Aorta (tissue), 5 donors: Measurements from ENCODE around the gene SYPL2. TPM values are rescaled to one million over a fixed set of nuclear protein-coding genes. Genes with fewer than 3 reads are reported as not detected.

Experiments used
- ATAC-seq: fragments of 200-7000 bp; cut with Tn5 transposase; one replicate; pipeline ENCODE4 v1.9.1; 2022; ENCODE audit warnings: moderate library complexity; ENCODE audit not compliant: low FRiP score
- DNase-seq, 2 donors: peaks; one replicate each; pipeline ENCODE4 v3.0.0-alpha.2; 2020
- H3K27ac ChIP-seq, 2 donors: one replicate each; pipeline ENCODE4 v1.5.1; 2013; ENCODE audit warnings: low read length in 2 of 2, mild to moderate bottlenecking in 2 of 2, moderate library complexity in 2 of 2, control low read depth in 1 of 2, inconsistent platforms in 1 of 2, low read depth in 1 of 2
- H3K27me3 ChIP-seq, 2 donors: one replicate each; pipeline ENCODE4 v1.6.1; 2013; ENCODE audit warnings: control low read depth in 1 of 2, low read length in 1 of 2, mild to moderate bottlenecking in 1 of 2, moderate library complexity in 1 of 2; ENCODE audit not compliant: insufficient read depth in 2 of 2, control insufficient read depth in 1 of 2
- H3K36me3 ChIP-seq, 2 donors: one replicate each; pipeline ENCODE4 v1.6.1; 2013; ENCODE audit warnings: control low read depth in 1 of 2, low read length in 1 of 2, mild to moderate bottlenecking in 1 of 2; ENCODE audit not compliant: insufficient read depth in 2 of 2, control insufficient read depth in 1 of 2
- H3K4me1 ChIP-seq, 2 donors: one replicate each; pipeline ENCODE4 v1.6.1; 2013; ENCODE audit warnings: low read length in 2 of 2, control low read depth in 1 of 2, mild to moderate bottlenecking in 1 of 2, moderate library complexity in 1 of 2; ENCODE audit not compliant: insufficient read depth in 2 of 2, control insufficient read depth in 1 of 2
- H3K4me3 ChIP-seq, 2 donors: one replicate each; pipeline ENCODE4 v1.5.1; 2013; ENCODE audit warnings: low read length in 2 of 2, control low read depth in 1 of 2, mild to moderate bottlenecking in 1 of 2
- H3K9me3 ChIP-seq: one replicate; pipeline ENCODE4 v1.6.1; 2013; ENCODE audit warnings: mild to moderate bottlenecking, low read length; ENCODE audit not compliant: control insufficient read depth
- WGBS, 2 donors: extraction: QIAGEN DNeasy Blood & Tissue Kit; methylation state at CpG; one replicate each; pipeline ENCODE4 v1.1.7; 2013; 5-methylcytosine and 5-hydroxymethylcytosine counted together
- intact Hi-C, 2 donors: fragments of 100-400 bp; cut with DNase I; formaldehyde crosslinking; loops; one replicate each; pipeline versions ENCODE4 v1.14.2 to v1.15.0; 2022
- polyA plus RNA-seq, 2 donors: library from polyadenylated mRNA; stranded (reverse); fragments of 200-250 nt; gene quantifications; one replicate each; pipeline ENCODE4 v1.2.3, GENCODE V29; 2013
- total RNA-seq, 2 donors: library from RNA; stranded (reverse); fragmentation: NEBNext Ultra II Directional; extraction: Animal tissue kit (Norgen Biotek cat#: 25700); gene quantifications; one replicate each; pipeline ENCODE4 v1.2.1, GENCODE V29; 2021
- donor health status: healthy with polysubstance abuse.
- donor health status: Bipolar disorder and iron deficiency.
- donor health status: DM: no; HTN: no; CAD: no.
- donor health status: DM: no; HTN: no; CAD: no.
- donor health status: DM: yes; HTN: yes; CAD: no.

The SYPL2 gene
- total and polyA plus RNA-seq, 4 donors, result 1.4 to 6.2 (median 4.4) TPM

- Histone ChIP-seq H3K4me3 (no peak overlapping the region), H3K27ac (no peak overlapping the region), H3K36me3 (no peaks in the 10 kb centered on the region), H3K9me3 (no peaks in the 10 kb centered on the region), H3K27me3 (no peaks in the 10 kb centered on the region), H3K4me1 (no peaks in the 10 kb centered on the region)
- ATAC-seq (no peak), DNase-seq (no peak)
- intact Hi-C loops, result no loop called here
- WGBS, 2 donors, result 74 to 75% methylated on average over 14 of the region's 14 CpGs
These were observed 60.9 kb downstream of the SYPL2 start for GRCh38 chr1:109527098-109527811.

- Histone ChIP-seq H3K36me3 (no peaks in the 10 kb centered on the region), H3K4me3 (no peak overlapping the region), H3K9me3 (no peaks in the 10 kb centered on the region), H3K27me3 (no peaks in the 10 kb centered on the region), H3K27ac (no peak overlapping the region), H3K4me1 (no peaks in the 10 kb centered on the region)
- 75 to 82% methylated on average over 9 of the region's 9 CpGs for WGBS, 2 donors
- no peak for DNase-seq
- ATAC-seq, result no peak
- intact Hi-C loops, result no loop called here
These were observed 61.7 kb downstream of the SYPL2 start for GRCh38 chr1:109527846-109528695.

GRCh38 chr1:109528712-109529111 lies 62.4 kb downstream of the SYPL2 start:
- intact Hi-C loops, result no loop called here
- no peak overlapping the region for H3K4me3 ChIP-seq
- 86% methylated on average over 3 of the region's 3 CpGs for WGBS, 2 donors
- no peak overlapping the region for H3K27ac ChIP-seq
- ATAC-seq (no peak), DNase-seq (no peak)
- no peaks in the 10 kb centered on the region for H3K4me1 ChIP-seq
- H3K27me3 ChIP-seq, result no peaks in the 10 kb centered on the region
- no peaks in the 10 kb centered on the region for H3K36me3 ChIP-seq
- H3K9me3 ChIP-seq, result no peaks in the 10 kb centered on the region

GRCh38 chr1:109529881-109530456 lies 63.6 kb downstream of the SYPL2 start:
- no peaks in the 10 kb centered on the region for H3K27me3 ChIP-seq
- WGBS, 2 donors, result 74 to 78% methylated on average over 8 of the region's 8 CpGs
- intact Hi-C loops, result loop anchor here (5.0 to 10.0 kb wide), 3 partner anchors 105 to 268 kb away; partner anchors contain the start of gene PSMA5 (in 1 of the 2)
- no peaks in the 10 kb centered on the region for H3K4me1 ChIP-seq
- H3K4me3 ChIP-seq, result no peak overlapping the region
- no peak overlapping the region for H3K27ac ChIP-seq
- DNase-seq (no peak), ATAC-seq (no peak)
- no peaks in the 10 kb centered on the region for H3K36me3 ChIP-seq
- no peaks in the 10 kb centered on the region for H3K9me3 ChIP-seq

- intact Hi-C loops, result loop anchor here (5.0 to 10.0 kb wide), 3 partner anchors 106 to 268 kb away; partner anchors contain the start of gene PSMA5 (in 1 of the 2)
- no peak overlapping the region for H3K27ac ChIP-seq
- no peak overlapping the region for H3K4me3 ChIP-seq
- H3K36me3 ChIP-seq, result no peaks in the 10 kb centered on the region
- WGBS, 2 donors, result 80 to 81% methylated on average over 13 of the region's 13 CpGs
- no peaks in the 10 kb centered on the region for H3K27me3 ChIP-seq
- H3K9me3 ChIP-seq, result no peaks in the 10 kb centered on the region
- DNase-seq (no peak), ATAC-seq (no peak)
- no peaks in the 10 kb centered on the region for H3K4me1 ChIP-seq
These were observed 64.2 kb downstream of the SYPL2 start for GRCh38 chr1:109530457-109531087.

GRCh38 chr1:109531380-109531779 lies 65.0 kb downstream of the SYPL2 start:
- no peak overlapping the region for H3K4me3 ChIP-seq
- 93 to 95% methylated on average over 4 of the region's 4 CpGs for WGBS, 2 donors
- ATAC-seq, result no peak

More at GRCh38 chr1:109531380-109531779, 65.0 kb downstream of the SYPL2 start:
- Histone ChIP-seq H3K4me1 (no peaks in the 10 kb centered on the region), H3K9me3 (no peaks in the 10 kb centered on the region), H3K36me3 (no peaks in the 10 kb centered on the region), H3K27ac (no peak overlapping the region), H3K27me3 (no peaks in the 10 kb centered on the region)
- DNase-seq, result no peak
- intact Hi-C loops, result loop anchor here (5.0 to 10.0 kb wide), 3 partner anchors 107 to 269 kb away; partner anchors contain the start of gene PSMA5 (in 1 of the 2)

Other genes starting within 250 kb of the SYPL2 start
- gene CELSR2, start 217.0 kb upstream of the SYPL2 start, total RNA-seq, result 1 to 10 TPM; 1.6 to 4.2 TPM
- 1 to 10 TPM in 1 of 2 donors, under 1 TPM in 1; 0.38 to 2.1 TPM for gene CELSR2, start 217.0 kb upstream of the SYPL2 start, polyA plus RNA-seq
- gene PSRC1, start 183.4 kb upstream of the SYPL2 start, total RNA-seq, result 1 to 10 TPM; 2.2 to 4.2 TPM
- gene PSRC1, start 183.4 kb upstream of the SYPL2 start, polyA plus RNA-seq, result 1 to 10 TPM; 1.3 to 7.8 TPM
- not detected for gene MYBPHL, start 159.5 kb upstream of the SYPL2 start, total RNA-seq
- not detected for gene MYBPHL, start 159.5 kb upstream of the SYPL2 start, polyA plus RNA-seq
- 100 to 1,000 TPM; 119 to 310 TPM for gene SORT1, start 68.6 kb upstream of the SYPL2 start, total RNA-seq
- gene SORT1, start 68.6 kb upstream of the SYPL2 start, polyA plus RNA-seq, result 10 to 100 TPM; 47.3 to 74.6 TPM
- 10 to 100 TPM; 37.4 to 49.9 TPM for gene PSMA5, start 40.1 kb upstream of the SYPL2 start, total RNA-seq
- gene PSMA5, start 40.1 kb upstream of the SYPL2 start, polyA plus RNA-seq, result 10 to 100 TPM; 39.1 to 57.1 TPM
- 1 to 10 TPM; 3.8 to 4.2 TPM for gene ATXN7L2, start 17.4 kb downstream of the SYPL2 start, total RNA-seq
- gene ATXN7L2, start 17.4 kb downstream of the SYPL2 start, polyA plus RNA-seq, result 10 to 100 TPM in 1 of 2 donors, under 1 TPM in 1; 0.63 to 12.5 TPM
- gene CYB561D1, start 27.5 kb downstream of the SYPL2 start, total RNA-seq, result 10 to 100 TPM; 10.6 TPM
- gene CYB561D1, start 27.5 kb downstream of the SYPL2 start, polyA plus RNA-seq, result 1 to 10 TPM; 5.4 to 5.7 TPM
- 1 to 10 TPM; 3.8 to 7.7 TPM for gene AMIGO1, start 43.2 kb downstream of the SYPL2 start, total RNA-seq
- gene AMIGO1, start 43.2 kb downstream of the SYPL2 start, polyA plus RNA-seq, result 1 to 10 TPM; 3.1 to 4.5 TPM
- not detected for gene GPR61, start 73.3 kb downstream of the SYPL2 start, total RNA-seq
- not detected for gene GPR61, start 73.3 kb downstream of the SYPL2 start, polyA plus RNA-seq
- 1 to 10 TPM; 7.0 to 8.2 TPM for gene GNAI3, start 82.1 kb downstream of the SYPL2 start, total RNA-seq
- gene GNAI3, start 82.1 kb downstream of the SYPL2 start, polyA plus RNA-seq, result 1 to 10 TPM; 3.0 to 3.3 TPM
- not detected for gene GNAT2, start 153.1 kb downstream of the SYPL2 start, total RNA-seq
- gene GNAT2, start 153.1 kb downstream of the SYPL2 start, polyA plus RNA-seq, result not detected
- 10 to 100 TPM; 59.7 to 77.1 TPM for gene AMPD2, start 153.3 kb downstream of the SYPL2 start, total RNA-seq
- 10 to 100 TPM; 19.8 to 85.9 TPM for gene AMPD2, start 153.3 kb downstream of the SYPL2 start, polyA plus RNA-seq
- 10 to 100 TPM; 15.0 to 29.8 TPM for gene GSTM4, start 189.6 kb downstream of the SYPL2 start, total RNA-seq
- gene GSTM4, start 189.6 kb downstream of the SYPL2 start, polyA plus RNA-seq, result 10 to 100 TPM; 33.8 to 53.1 TPM
- gene GSTM2, start 201.5 kb downstream of the SYPL2 start, total RNA-seq, result 100 to 1,000 TPM in 1 of 2 donors, 10 to 100 TPM in 1; 48.3 to 136 TPM
- 100 to 1,000 TPM in 1 of 2 donors, 10 to 100 TPM in 1; 17.5 to 279 TPM for gene GSTM2, start 201.5 kb downstream of the SYPL2 start, polyA plus RNA-seq
- 10 to 100 TPM in 1 of 2 donors, not detected in 1; 63.8 TPM for gene GSTM1, start 221.3 kb downstream of the SYPL2 start, total RNA-seq
- 10 to 100 TPM; 42.4 to 54.4 TPM for gene GSTM1, start 221.3 kb downstream of the SYPL2 start, polyA plus RNA-seq
- gene GSTM5, start 245.7 kb downstream of the SYPL2 start, total RNA-seq, result 10 to 100 TPM in 1 of 2 donors, 1 to 10 TPM in 1; 5.7 to 23.4 TPM
- gene GSTM5, start 245.7 kb downstream of the SYPL2 start, polyA plus RNA-seq, result 10 to 100 TPM in 1 of 2 donors, 1 to 10 TPM in 1; 8.6 to 10.8 TPM